ENCODE measurements around the gene DMP1. TPM values are rescaled to one million over a fixed set of nuclear protein-coding genes. Genes with fewer than 3 reads are reported as not detected.

The DMP1 gene
- total RNA-seq, 1 donor from 2014 or later, result not detected

GRCh38 chr4:87633243-87633642 lies 16.8 kb upstream of the DMP1 start:
- ATAC-seq, result no peak
- no peak for TF ChIP-seq CTCF (IDR thresholded peaks at IDR 0.05)
- no peak for DNase-seq
- Histone ChIP-seq H3K4me3 (no peak overlapping the region), H3K36me3 (no peaks in the 10 kb centered on the region), H3K9me3 (no peaks in the 10 kb centered on the region), H3K27ac (no peak overlapping the region), H3K4me1 (no peaks in the 10 kb centered on the region), H3K27me3 (no peaks in the 10 kb centered on the region)
- intact Hi-C loops (cut with DNase I), result no loop called here

- H3K27me3 ChIP-seq, result no peaks in the 10 kb centered on the region
- TF ChIP-seq CTCF (IDR thresholded peaks at IDR 0.05), result no peak
- DNase-seq (no peak), ATAC-seq (no peak)
- no peaks in the 10 kb centered on the region for H3K4me1 ChIP-seq
- H3K27ac ChIP-seq, result no peak overlapping the region
- intact Hi-C loops (cut with DNase I), result no loop called here
- H3K36me3 ChIP-seq, result no peaks in the 10 kb centered on the region
- no peaks in the 10 kb centered on the region for H3K9me3 ChIP-seq
- no peak overlapping the region for H3K4me3 ChIP-seq
These were observed 5.8 kb upstream of the DMP1 start for GRCh38 chr4:87644286-87644685.

- no peak for TF ChIP-seq CTCF (IDR thresholded peaks at IDR 0.05)
- H3K36me3 ChIP-seq, result no peaks in the 10 kb centered on the region
- intact Hi-C loops (cut with DNase I), result no loop called here
- H3K4me3 ChIP-seq, result no peak overlapping the region
- no peak for DNase-seq
- no peaks in the 10 kb centered on the region for H3K9me3 ChIP-seq
- ATAC-seq, result no peak
- H3K4me1 ChIP-seq, result no peaks in the 10 kb centered on the region
- no peak overlapping the region for H3K27ac ChIP-seq
- H3K27me3 ChIP-seq, result no peaks in the 10 kb centered on the region
These were observed 858 bp downstream of the DMP1 start for GRCh38 chr4:87650938-87651337.

GRCh38 chr4:87651941-87652340 lies 1.9 kb downstream of the DMP1 start:
- H3K9me3 ChIP-seq, result no peaks in the 10 kb centered on the region
- TF ChIP-seq CTCF (IDR thresholded peaks at IDR 0.05), result no peak
- no peaks in the 10 kb centered on the region for H3K4me1 ChIP-seq
- no peak overlapping the region for H3K27ac ChIP-seq
- no peaks in the 10 kb centered on the region for H3K27me3 ChIP-seq
- no peak overlapping the region for H3K4me3 ChIP-seq
- no peaks in the 10 kb centered on the region for H3K36me3 ChIP-seq
- DNase-seq (no peak), ATAC-seq (no peak)
- intact Hi-C loops (cut with DNase I), result no loop called here

DNA sequence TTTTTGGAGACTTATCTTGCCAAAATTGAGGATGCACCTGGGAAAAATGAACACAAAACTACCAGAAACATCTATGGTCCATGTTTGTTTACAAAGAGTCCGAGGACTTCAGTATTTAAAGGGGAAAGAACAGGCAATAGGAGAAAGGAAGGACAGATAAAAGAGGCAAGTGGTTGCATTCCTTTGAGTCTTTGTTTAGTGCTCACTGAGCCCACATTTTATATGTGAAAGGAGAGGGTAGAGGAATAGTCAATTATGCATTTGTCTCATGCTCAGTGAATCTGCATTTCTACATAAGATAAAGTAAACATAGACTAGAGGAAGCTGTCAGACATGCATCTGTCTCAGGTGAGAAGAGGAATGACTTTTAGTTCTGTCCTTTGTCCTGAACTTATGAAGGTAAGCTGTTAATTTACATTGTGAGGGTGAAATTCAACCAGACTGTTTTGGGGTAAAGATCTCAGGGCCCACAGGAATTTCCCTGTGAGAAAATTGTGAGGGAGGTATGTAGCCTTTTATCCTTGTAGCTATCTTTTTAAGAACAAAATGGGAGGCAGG lies 4.5 kb downstream of the DMP1 start:
- no peaks in the 10 kb centered on the region for H3K36me3 ChIP-seq
- H3K4me1 ChIP-seq, result no peaks in the 10 kb centered on the region
- no peak for TF ChIP-seq CTCF (IDR thresholded peaks at IDR 0.05)
- no peak for ATAC-seq
- no peaks in the 10 kb centered on the region for H3K27me3 ChIP-seq
- no peak overlapping the region for H3K4me3 ChIP-seq
- H3K27ac ChIP-seq, result no peak overlapping the region
- H3K9me3 ChIP-seq, result no peaks in the 10 kb centered on the region
- intact Hi-C loops (cut with DNase I), result no loop called here
- no peak for DNase-seq

GRCh38 chr4:87657525-87657924 lies 7.4 kb downstream of the DMP1 start:
- no peak overlapping the region for H3K4me3 ChIP-seq
- no peak for TF ChIP-seq CTCF (IDR thresholded peaks at IDR 0.05)
- no peaks in the 10 kb centered on the region for H3K36me3 ChIP-seq
- intact Hi-C loops (cut with DNase I), result no loop called here
- H3K27me3 ChIP-seq, result no peaks in the 10 kb centered on the region
- DNase-seq (no peak), ATAC-seq (no peak)
- no peaks in the 10 kb centered on the region for H3K9me3 ChIP-seq
- H3K4me1 ChIP-seq, result no peaks in the 10 kb centered on the region
- no peak overlapping the region for H3K27ac ChIP-seq

Data from upper lobe of right lung (tissue), 1 donor.